Cardiac muscle cell (in vitro differentiated cells and primary cell): ENCODE data around the gene RRP1B. TPM values are rescaled to one million over a fixed set of nuclear protein-coding genes. Genes with fewer than 3 reads are reported as not detected.
"Not testable (repeated sequence)": the region's sequence is repeated elsewhere in the genome, so short reads cannot be mapped to it uniquely, and the experiment has no call there.

Source experiments
- DNase-seq, 2 donors: peaks; one replicate each; pipeline versions ENCODE4 v3.0.0 to v3.0.0-alpha.2; 2010 to 2017; ENCODE audit warnings: low read depth in 1 of 2, low spot score in 1 of 2
- H3K27ac ChIP-seq: fragments of 200-600 bp; sonication (generic); 2 replicates; pipeline ENCODE4 v1.5.1; 2016
- H3K27me3 ChIP-seq: fragments of 200-600 bp; sonication (generic); 2 replicates; pipeline ENCODE4 v1.6.0; 2016; ENCODE audit warnings: control low read depth
- H3K36me3 ChIP-seq: fragments of 200-600 bp; sonication (generic); 2 replicates; pipeline ENCODE4 v1.5.1; 2016; ENCODE audit warnings: control low read depth
- H3K4me1 ChIP-seq: fragments of 200-600 bp; sonication (generic); 2 replicates; pipeline ENCODE4 v1.8.1; 2017; ENCODE audit warnings: low read depth, mild to moderate bottlenecking, mixed run types
- H3K4me3 ChIP-seq: fragments of 200-600 bp; sonication (generic); 2 replicates; pipeline ENCODE4 v1.5.1; 2016; ENCODE audit warnings: mild to moderate bottlenecking
- H3K9me3 ChIP-seq: fragments of 200-600 bp; sonication (generic); 2 replicates; pipeline ENCODE4 v1.5.1; 2017; ENCODE audit warnings: low read depth, mild to moderate bottlenecking, control low read depth
- polyA plus RNA-seq: library from polyadenylated mRNA; unstranded; fragments of >200 nt; fragmentation: Nextera tagmentation; extraction: Ambion mirVana; gene quantifications from 2 replicates; pipeline ENCODE4 v1.2.1, GENCODE V29; 2016
- total RNA-seq: library from RNA; depleted of rRNA; stranded (reverse); fragments of >200 nt; gene quantifications from 2 replicates; pipeline ENCODE4 v1.2.3, GENCODE V29; 2016
- TF ChIP-seq, protein P1 (sequence below): IDR thresholded peaks from 2 replicates; pipeline ENCODE4 v1.5.1; 2012; ENCODE audit warnings: low read depth, mild to moderate bottlenecking, low read length

Gene RRP1B
- total and polyA plus RNA-seq, 2 experiments from 2014 or later = 14.8 to 25.5 TPM

- no peaks in the 10 kb centered on the region for H3K4me1 ChIP-seq
- H3K36me3 ChIP-seq = peaks cover 30% of the 10 kb centered on the region
- TF ChIP-seq, protein P1, sequence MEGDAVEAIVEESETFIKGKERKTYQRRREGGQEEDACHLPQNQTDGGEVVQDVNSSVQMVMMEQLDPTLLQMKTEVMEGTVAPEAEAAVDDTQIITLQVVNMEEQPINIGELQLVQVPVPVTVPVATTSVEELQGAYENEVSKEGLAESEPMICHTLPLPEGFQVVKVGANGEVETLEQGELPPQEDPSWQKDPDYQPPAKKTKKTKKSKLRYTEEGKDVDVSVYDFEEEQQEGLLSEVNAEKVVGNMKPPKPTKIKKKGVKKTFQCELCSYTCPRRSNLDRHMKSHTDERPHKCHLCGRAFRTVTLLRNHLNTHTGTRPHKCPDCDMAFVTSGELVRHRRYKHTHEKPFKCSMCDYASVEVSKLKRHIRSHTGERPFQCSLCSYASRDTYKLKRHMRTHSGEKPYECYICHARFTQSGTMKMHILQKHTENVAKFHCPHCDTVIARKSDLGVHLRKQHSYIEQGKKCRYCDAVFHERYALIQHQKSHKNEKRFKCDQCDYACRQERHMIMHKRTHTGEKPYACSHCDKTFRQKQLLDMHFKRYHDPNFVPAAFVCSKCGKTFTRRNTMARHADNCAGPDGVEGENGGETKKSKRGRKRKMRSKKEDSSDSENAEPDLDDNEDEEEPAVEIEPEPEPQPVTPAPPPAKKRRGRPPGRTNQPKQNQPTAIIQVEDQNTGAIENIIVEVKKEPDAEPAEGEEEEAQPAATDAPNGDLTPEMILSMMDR = no peak
- H3K9me3 ChIP-seq = no peaks in the 10 kb centered on the region
- DNase-seq = no peak
- H3K4me3 ChIP-seq = no peak overlapping the region
- H3K27ac ChIP-seq = no peak overlapping the region
- no peaks in the 10 kb centered on the region for H3K27me3 ChIP-seq
Observed at GRCh38 chr21:43693981-43694380, 34.6 kb downstream of the RRP1B start.

GRCh38 chr21:43694437-43695079, 35.2 kb downstream of the RRP1B start:
- H3K4me1 ChIP-seq = no peaks in the 10 kb centered on the region
- H3K36me3 ChIP-seq = peaks cover 28% of the 10 kb centered on the region
- DNase-seq = no peak
- TF ChIP-seq, protein P1 = no peak
- no peaks in the 10 kb centered on the region for H3K9me3 ChIP-seq
- H3K4me3 ChIP-seq = no peak overlapping the region
- H3K27ac ChIP-seq = no peak overlapping the region
- no peaks in the 10 kb centered on the region for H3K27me3 ChIP-seq

GRCh38 chr21:43696214-43696613, 36.9 kb downstream of the RRP1B start:
- no peak overlapping the region for H3K27ac ChIP-seq
- TF ChIP-seq, protein P1 = no peak
- H3K4me3 ChIP-seq = no peak overlapping the region
- H3K27me3 ChIP-seq = no peaks in the 10 kb centered on the region
- H3K9me3 ChIP-seq = no peaks in the 10 kb centered on the region
- DNase-seq = no peak
- H3K36me3 ChIP-seq = peaks cover 16% of the 10 kb centered on the region
- H3K4me1 ChIP-seq = no peaks in the 10 kb centered on the region

GRCh38 chr21:43697758-43698643, 38.6 kb downstream of the RRP1B start:
- peaks cover 12% of the 10 kb centered on the region for H3K4me1 ChIP-seq
- H3K27me3 ChIP-seq = no peaks in the 10 kb centered on the region
- H3K27ac ChIP-seq = no peak overlapping the region
- H3K9me3 ChIP-seq = no peaks in the 10 kb centered on the region
- TF ChIP-seq, protein P1 = no peak
- no peak overlapping the region for H3K4me3 ChIP-seq
- DNase-seq = peak in 1 of 2 donors; percentile 48
- H3K36me3 ChIP-seq = peaks cover 10% of the 10 kb centered on the region

DNA sequence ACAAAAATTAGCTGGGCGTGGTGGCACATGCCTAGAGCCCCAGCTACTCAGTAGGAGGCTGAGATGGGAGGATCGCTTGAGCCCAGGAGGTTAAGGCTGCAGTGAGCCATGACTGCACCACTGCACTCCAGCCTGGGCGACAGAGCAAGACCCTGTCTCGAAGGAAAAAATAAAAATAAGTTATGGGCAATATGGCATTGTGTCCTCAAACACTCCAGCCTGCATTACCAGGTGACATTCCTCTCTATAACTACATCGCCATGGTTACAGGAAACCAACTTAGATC, 40.1 kb downstream of the RRP1B start:
- H3K27me3 ChIP-seq, H3K27ac ChIP-seq, H3K9me3 ChIP-seq, H3K4me3 ChIP-seq, DNase-seq: not testable (repeated sequence)
- peaks cover 10% of the 10 kb centered on the region for H3K36me3 ChIP-seq
- H3K4me1 ChIP-seq = peaks cover 19% of the 10 kb centered on the region
